GM23338 (cell line): ENCODE measurements around the gene DCLK2. TPM values are rescaled to one million over a fixed set of nuclear protein-coding genes. Genes with fewer than 3 reads are reported as not detected.
A peak's percentile ranks its signal among the peaks of the same experiment; 100 is the strongest.

Source experiments
- ATAC-seq: fragments of 200-7000 bp; cut with Tn5 transposase; 3 replicates; pipeline ENCODE4 v1.9.1; 2020
- DNase-seq: peaks from one replicate; pipeline ENCODE4 v3.0.0-alpha.2; 2015; ENCODE audit warnings: low spot score
- H2AFZ ChIP-seq: fragments of 200-600 bp; sonication (generic); 2 replicates; pipeline ENCODE4 v1.8.0; 2016; ENCODE audit warnings: antibody characterized with exemption, mild to moderate bottlenecking, moderate library complexity
- H3F3A ChIP-seq: fragments of 200-600 bp; sonication (generic); replicated peaks from 2 replicates; pipeline ENCODE4 v1.8.0; 2017; ENCODE audit warnings: antibody characterized with exemption, mixed run types, low read depth
- H3K27ac ChIP-seq: fragments of 200-600 bp; sonication (generic); 2 replicates; pipeline ENCODE4 v1.6.1; 2016; ENCODE audit warnings: low read depth
- H3K27me3 ChIP-seq: fragments of 200-600 bp; sonication (generic); 2 replicates; pipeline ENCODE4 v1.8.0; 2016; ENCODE audit warnings: mild to moderate bottlenecking, mixed run types, moderate library complexity; ENCODE audit not compliant: insufficient read depth
- H3K36me3 ChIP-seq: fragments of 200-600 bp; sonication (generic); 2 replicates; pipeline ENCODE4 v1.8.0; 2016; ENCODE audit warnings: mild to moderate bottlenecking; ENCODE audit not compliant: insufficient read depth
- H3K4me1 ChIP-seq: fragments of 200-600 bp; sonication (generic); 2 replicates; pipeline ENCODE4 v1.8.0; 2016; ENCODE audit warnings: mild to moderate bottlenecking, moderate library complexity; ENCODE audit not compliant: insufficient read depth
- H3K4me2 ChIP-seq: fragments of 200-600 bp; sonication (generic); 2 replicates; pipeline ENCODE4 v1.7.1; 2017; ENCODE audit warnings: mixed run types
- H3K4me3 ChIP-seq: fragments of 200-600 bp; sonication (generic); 2 replicates; pipeline ENCODE4 v1.6.1; 2016; ENCODE audit warnings: mixed run types
- H3K79me2 ChIP-seq: fragments of 200-600 bp; sonication (generic); replicated peaks from 2 replicates; pipeline ENCODE4 v1.8.0; 2017; ENCODE audit warnings: mild to moderate bottlenecking; ENCODE audit not compliant: insufficient read depth
- H3K9me2 ChIP-seq: fragments of 200-600 bp; sonication (generic); 2 replicates; pipeline ENCODE4 v1.8.0; 2017; ENCODE audit not compliant: insufficient read depth
- H4K20me1 ChIP-seq: fragments of 200-600 bp; sonication (generic); replicated peaks from 2 replicates; pipeline ENCODE4 v1.8.0; 2017; ENCODE audit warnings: mild to moderate bottlenecking; ENCODE audit not compliant: insufficient read depth
- H3K27ac Mint-ChIP-seq: 2 replicates; pipeline ENCODE4 v1.8.0; 2020; ENCODE audit warnings: inconsistent platforms, mild to moderate bottlenecking, moderate library complexity, mixed read lengths
- H3K27me3 Mint-ChIP-seq: 3 replicates; pipeline ENCODE4 v1.8.0; 2022; ENCODE audit warnings: low read depth, mild to moderate bottlenecking, moderate library complexity, mixed read lengths, inconsistent platforms; ENCODE audit not compliant: insufficient read depth, poor library complexity
- H3K36me3 Mint-ChIP-seq: 3 replicates; pipeline ENCODE4 v1.8.0; 2021; ENCODE audit warnings: low read depth, mild to moderate bottlenecking, inconsistent platforms, moderate library complexity, mixed read lengths
- H3K4me1 Mint-ChIP-seq: 3 replicates; pipeline ENCODE4 v1.8.0; 2020; ENCODE audit warnings: mild to moderate bottlenecking, inconsistent platforms, mixed read lengths
- H3K4me3 Mint-ChIP-seq: 3 replicates; pipeline ENCODE4 v1.8.0; 2021; ENCODE audit warnings: moderate library complexity, mild to moderate bottlenecking, inconsistent platforms, mixed read lengths
- H3K9me3 Mint-ChIP-seq: 3 replicates; pipeline ENCODE4 v1.8.0; 2020; ENCODE audit warnings: moderate library complexity, mild to moderate bottlenecking, inconsistent platforms, mixed read lengths
- CREB1 ChIP-seq: fragments of 250-450 bp; sonication (Bioruptor Pico); IDR thresholded peaks from 2 replicates; pipeline ENCODE4 v1.5.0; 2020; ENCODE audit warnings: low read depth, mild to moderate bottlenecking, moderate library complexity
- ETS1 ChIP-seq: IDR thresholded peaks from 2 replicates; pipeline ENCODE4 v1.6.1; 2016; ENCODE audit warnings: antibody characterized with exemption
- EZH2 ChIP-seq: fragments of 200-600 bp; sonication (generic); IDR thresholded peaks from one replicate; pipeline ENCODE4 v1.8.0; 2017; ENCODE audit warnings: antibody characterized with exemption, mild to moderate bottlenecking, low read depth; ENCODE audit not compliant: unreplicated experiment
- EZH2phosphoT487 ChIP-seq: fragments of 200-600 bp; sonication (generic); IDR thresholded peaks from one replicate; pipeline ENCODE4 v1.8.1; 2018; ENCODE audit warnings: antibody characterized with exemption; ENCODE audit not compliant: unreplicated experiment
- JUNB ChIP-seq: IDR thresholded peaks from one replicate; pipeline ENCODE4 v1.6.1; 2016; ENCODE audit warnings: antibody characterized with exemption; ENCODE audit not compliant: unreplicated experiment
- NANOG ChIP-seq: IDR thresholded peaks from 2 replicates; pipeline ENCODE4 v1.6.1; 2016; ENCODE audit warnings: antibody characterized with exemption, borderline replicate concordance
- POLR2AphosphoS5 ChIP-seq: IDR thresholded peaks from 2 replicates; pipeline ENCODE4 v1.6.1; 2016; ENCODE audit warnings: antibody characterized with exemption, low read depth
- REST ChIP-seq: IDR thresholded peaks from one replicate; pipeline ENCODE4 v1.6.1; 2018; ENCODE audit warnings: antibody characterized with exemption; ENCODE audit not compliant: unreplicated experiment
- ZNF114 ChIP-seq: fragments of 250-450 bp; sonication (Bioruptor Pico); IDR thresholded peaks from 2 replicates; pipeline ENCODE4 v1.5.0; 2020; ENCODE audit warnings: mild to moderate bottlenecking, moderate library complexity
- ZNF331 ChIP-seq: fragments of 250-450 bp; sonication (Bioruptor Pico); IDR thresholded peaks from 2 replicates; pipeline ENCODE4 v1.5.0; 2020; ENCODE audit warnings: low read depth, mild to moderate bottlenecking, moderate library complexity
- ZNF462 ChIP-seq: fragments of 250-450 bp; sonication (Bioruptor Pico); IDR thresholded peaks from 2 replicates; pipeline ENCODE4 v1.5.0; 2020; ENCODE audit warnings: mild to moderate bottlenecking, moderate library complexity
- polyA plus RNA-seq: library from polyadenylated mRNA; unstranded; fragments of >200 nt; fragmentation: Nextera tagmentation; extraction: Ambion mirVana; gene quantifications from 2 replicates; pipeline ENCODE4 v1.2.1, GENCODE V29; 2016
- total RNA-seq: library from RNA; depleted of rRNA; stranded (reverse); fragments of >200 nt; shearing (Covaris generic); gene quantifications from 2 replicates; pipeline ENCODE4 v1.2.3, GENCODE V29; 2014

The DCLK2 gene
- total and polyA plus RNA-seq, 2 experiments from 2014 or later, result 0.49 TPM; not detected in 1

- H3K36me3 Mint-ChIP-seq, result no peaks in the 10 kb centered on the region
- Histone ChIP-seq H3K36me3 (no peaks in the 10 kb centered on the region), H3K79me2 (no peaks in the 10 kb centered on the region), H3F3A (no peaks in the 10 kb centered on the region), H3K9me2 (peaks cover 9% of the 10 kb centered on the region; the same call in 1 of the 2 replicates), H3K4me2 (0 out of 2 replicates have a peak overlapping the region, but pooled peaks have one; percentile 35), H2AFZ (no peak overlapping the region; the same call in 1 of the 2 replicates), H4K20me1 (no peaks in the 10 kb centered on the region), H3K27ac (no peak overlapping the region), H3K27me3 (no peaks in the 10 kb centered on the region), H3K4me1 (peaks cover 25% of the 10 kb centered on the region), H3K4me3 (no peak overlapping the region)
- peaks cover 31% of the 10 kb centered on the region for H3K4me1 Mint-ChIP-seq
- DNase-seq, result no peak
- H3K9me3 Mint-ChIP-seq, result no peaks in the 10 kb centered on the region; the same call in 1 of the 3 replicates
- H3K27ac Mint-ChIP-seq, result peak overlapping the region; percentile 45; the same call in 1 of the 2 replicates
- TF ChIP-seq ZNF462 (no peak), JUNB (no peak), NANOG (no peak), ZNF114 (CRISPR knock-in tag) (no peak), EZH2 (no peak), EZH2phosphoT487 (no peak), ZNF331 (CRISPR knock-in tag) (no peak), REST (no peak), POLR2AphosphoS5 (no peak), CREB1 (CRISPR knock-in tag) (no peak), ETS1 (no peak)
- H3K27me3 Mint-ChIP-seq, result peaks cover 3% of the 10 kb centered on the region
- no peak overlapping the region for H3K4me3 Mint-ChIP-seq
- no peak for ATAC-seq
Measured at GRCh38 chr4:150229520-150229919, 151.3 kb downstream of the DCLK2 start.
